SK-MEL-5 (cell line): Measurements from ENCODE around the gene USP43. TPM values are rescaled to one million over a fixed set of nuclear protein-coding genes. Genes with fewer than 3 reads are reported as not detected.

ENCODE experiments used
- DNase-seq: peaks from one replicate; pipeline ENCODE4 v3.0.0-alpha.2; 2016; ENCODE audit warnings: low read depth, low spot score
- in situ Hi-C: cut with HindIII; loops from 2 replicates; pipeline ENCODE4 v1.10.0; 2016; ENCODE audit warnings: low sequenced_read_pairs, high pct_unique_total_duplicates, low pct_unique_long_range_greater_than_20kb
- total RNA-seq: library from RNA; depleted of rRNA; stranded (reverse); fragments of >200 nt; shearing (Covaris generic); gene quantifications from 2 replicates; pipeline ENCODE4 v1.2.3, GENCODE V29; 2014

Gene USP43
- total RNA-seq, 1 experiment from 2014 or later, result 0.63 TPM

- in situ Hi-C loops, result no loop called here
- no peak for DNase-seq
Measured at GRCh38 chr17:9700136-9700535, 54.8 kb downstream of the USP43 start.

- in situ Hi-C loops, result no loop called here
- no peak for DNase-seq
Measured at GRCh38 chr17:9700754-9701476, 55.6 kb downstream of the USP43 start.

GRCh38 chr17:9702482-9702881 is 57.2 kb downstream of the USP43 start:
- in situ Hi-C loops, result no loop called here
- no peak for DNase-seq

GRCh38 chr17:9702914-9703780 is 57.8 kb downstream of the USP43 start:
- in situ Hi-C loops, result no loop called here
- no peak for DNase-seq

GRCh38 chr17:9703781-9704082 is 58.4 kb downstream of the USP43 start:
- in situ Hi-C loops, result no loop called here
- DNase-seq, result no peak

- in situ Hi-C loops, result no loop called here
- no peak for DNase-seq
Measured at GRCh38 chr17:9705745-9706144, 60.4 kb downstream of the USP43 start.

GRCh38 chr17:9707948-9708347 is 62.6 kb downstream of the USP43 start:
- in situ Hi-C loops, result no loop called here
- no peak for DNase-seq

- no peak for DNase-seq
- in situ Hi-C loops, result no loop called here
Measured at GRCh38 chr17:9714801-9715200, 69.5 kb downstream of the USP43 start.

GRCh38 chr17:9715503-9716016 is 70.2 kb downstream of the USP43 start:
- in situ Hi-C loops, result no loop called here
- no peak for DNase-seq

GRCh38 chr17:9725575-9725974 is 80.3 kb downstream of the USP43 start:
- in situ Hi-C loops, result no loop called here
- DNase-seq, result peak; percentile 78

GRCh38 chr17:9726291-9726690 is 81.0 kb downstream of the USP43 start:
- in situ Hi-C loops, result no loop called here
- DNase-seq, result no peak

- DNase-seq, result no peak
- in situ Hi-C loops, result no loop called here
Measured at GRCh38 chr17:9728005-9728404, 82.7 kb downstream of the USP43 start.

GRCh38 chr17:9728564-9728963 is 83.2 kb downstream of the USP43 start:
- in situ Hi-C loops, result no loop called here
- no peak for DNase-seq

- peak; percentile 76 for DNase-seq
- in situ Hi-C loops, result no loop called here
Measured at GRCh38 chr17:9729034-9729650, 83.8 kb downstream of the USP43 start.

- no peak for DNase-seq
- in situ Hi-C loops, result no loop called here
Measured at GRCh38 chr17:9729735-9730420, 84.6 kb downstream of the USP43 start.

GRCh38 chr17:9750524-9750923 is 105.2 kb downstream of the USP43 start:
- in situ Hi-C loops, result no loop called here

GRCh38 chr17:9755083-9755482 is 109.8 kb downstream of the USP43 start:
- in situ Hi-C loops, result no loop called here
- DNase-seq, result no peak

More at GRCh38 chr17:9750524-9750923, 105.2 kb downstream of the USP43 start:
- no peak for DNase-seq

- DNase-seq, result no peak
Measured at GRCh38 chr17:9760266-9760665, 114.9 kb downstream of the USP43 start.

More at GRCh38 chr17:9760266-9760665, 114.9 kb downstream of the USP43 start:
- in situ Hi-C loops, result no loop called here
